HEK293 (cell line): ENCODE results near the gene POR.

Experiments
- CTCF ChIA-PET: fragments of 350-600 bp; formaldehyde crosslinking; extraction: SDS; loops from one replicate; lab custom pipeline; 2021; ENCODE audit warnings: antibody characterized with exemption; lab: Yijun Ruan, JAX
- POLR2A ChIA-PET: fragments of 300-600 bp; formaldehyde crosslinking; extraction: SDS; loops from one replicate; lab custom pipeline; 2020; ENCODE audit warnings: antibody characterized with exemption, inconsistent platforms; lab: Yijun Ruan, JAX
- H3K27ac ChIP-seq: fragments of 200-500 bp; sonication (Bioruptor generic); 2 replicates; pipeline ENCODE4 v1.5.1; 2014; ENCODE audit warnings: low read depth, low read length, control low read depth, inconsistent platforms; ENCODE audit errors: extremely low read depth
- H3K36me3 ChIP-seq, 2 experiments: fragments of 200-500 bp in 1 of 2; sonication (Bioruptor generic) in 1 of 2; 1 replicate in 1 of 2; 2 replicates in 1 of 2; pipeline ENCODE4 v1.5.1; 2014 to 2017; ENCODE audit warnings: inconsistent platforms in 2 of 2, low read length in 2 of 2; ENCODE audit not compliant: control insufficient read depth in 2 of 2, insufficient read depth in 1 of 2
- H3K4me1 ChIP-seq: fragments of 200-500 bp; sonication (Bioruptor generic); 2 replicates; pipeline ENCODE4 v1.5.1; 2014; ENCODE audit warnings: mild to moderate bottlenecking, low read length, inconsistent platforms; ENCODE audit not compliant: control insufficient read depth, insufficient read depth
- H3K4me3 ChIP-seq: 2 replicates; pipeline ENCODE4 v1.5.1; 2011; ENCODE audit warnings: low read depth, mild to moderate bottlenecking, control low read depth, low read length, moderate library complexity
- H3K9me3 ChIP-seq: fragments of 200-500 bp; sonication (Bioruptor generic); 2 replicates; pipeline ENCODE4 v1.5.1; 2014; ENCODE audit warnings: low read depth, low read length, inconsistent platforms; ENCODE audit not compliant: control insufficient read depth, insufficient read depth
- HOXA7 ChIP-seq: sonication (generic); formaldehyde crosslinking; IDR thresholded peaks from 2 replicates; pipeline ENCODE4 v1.8.1; 2022; ENCODE audit warnings: missing genetic modification reagents, borderline replicate concordance
- HOXC10 ChIP-seq: sonication (generic); formaldehyde crosslinking; IDR thresholded peaks from 2 replicates; pipeline ENCODE4 v1.8.1; 2023; ENCODE audit warnings: mild to moderate bottlenecking, missing genetic modification reagents
- ZBTB1 ChIP-seq: fragments of 450-650 bp; formaldehyde crosslinking; IDR thresholded peaks from 2 replicates; pipeline ENCODE4 v1.5.1; 2016; ENCODE audit warnings: missing biosample characterization, missing genetic modification characterization
- ZIC2 ChIP-seq: fragments of 450-650 bp; formaldehyde crosslinking; IDR thresholded peaks from 2 replicates; pipeline ENCODE4 v1.5.1; 2016; ENCODE audit warnings: missing biosample characterization, missing genetic modification characterization
- ZNF211 ChIP-seq: fragments of 450-650 bp; formaldehyde crosslinking; IDR thresholded peaks from 2 replicates; pipeline ENCODE4 v1.5.1; 2016; ENCODE audit warnings: low read depth, missing biosample characterization, missing genetic modification characterization
- ZNF214 ChIP-seq: fragments of 450-650 bp; formaldehyde crosslinking; IDR thresholded peaks from 2 replicates; pipeline ENCODE4 v1.5.1; 2017; ENCODE audit warnings: missing biosample characterization, mild to moderate bottlenecking, missing genetic modification characterization, borderline replicate concordance
- ZNF221 ChIP-seq: fragments of 450-650 bp; formaldehyde crosslinking; IDR thresholded peaks from 2 replicates; pipeline ENCODE4 v1.5.1; 2017; ENCODE audit warnings: missing biosample characterization, missing genetic modification characterization, borderline replicate concordance
- ZNF335 ChIP-seq: fragments of 450-650 bp; formaldehyde crosslinking; conservative IDR thresholded peaks from 2 replicates; pipeline ENCODE4 v1.5.1; 2016; ENCODE audit warnings: missing biosample characterization, missing genetic modification characterization
- ZNF677 ChIP-seq: fragments of 450-650 bp; IDR thresholded peaks from 2 replicates; pipeline ENCODE4 v1.5.0; 2018; ENCODE audit warnings: missing biosample characterization, mild to moderate bottlenecking, missing genetic modification characterization, moderate library complexity
- ZNF837 ChIP-seq: fragments of 450-650 bp; formaldehyde crosslinking; IDR thresholded peaks from 2 replicates; pipeline ENCODE4 v1.5.1; 2016; ENCODE audit warnings: missing biosample characterization, missing genetic modification characterization
- TF ChIP-seq, protein P1 (sequence below): fragments of 450-650 bp; formaldehyde crosslinking; IDR thresholded peaks from 2 replicates; pipeline ENCODE4 v1.5.1; 2016; ENCODE audit warnings: missing biosample characterization, missing genetic modification characterization
- TF ChIP-seq, protein P2 (sequence below): fragments of 450-650 bp; IDR thresholded peaks from 2 replicates; pipeline ENCODE4 v1.5.1; 2018; ENCODE audit warnings: missing biosample characterization, missing genetic modification characterization
- TF ChIP-seq, protein P3 (sequence below): fragments of 450-650 bp; formaldehyde crosslinking; IDR thresholded peaks from 2 replicates; pipeline ENCODE4 v1.5.1; 2016; ENCODE audit warnings: missing biosample characterization, missing genetic modification characterization

The POR gene

DNA sequence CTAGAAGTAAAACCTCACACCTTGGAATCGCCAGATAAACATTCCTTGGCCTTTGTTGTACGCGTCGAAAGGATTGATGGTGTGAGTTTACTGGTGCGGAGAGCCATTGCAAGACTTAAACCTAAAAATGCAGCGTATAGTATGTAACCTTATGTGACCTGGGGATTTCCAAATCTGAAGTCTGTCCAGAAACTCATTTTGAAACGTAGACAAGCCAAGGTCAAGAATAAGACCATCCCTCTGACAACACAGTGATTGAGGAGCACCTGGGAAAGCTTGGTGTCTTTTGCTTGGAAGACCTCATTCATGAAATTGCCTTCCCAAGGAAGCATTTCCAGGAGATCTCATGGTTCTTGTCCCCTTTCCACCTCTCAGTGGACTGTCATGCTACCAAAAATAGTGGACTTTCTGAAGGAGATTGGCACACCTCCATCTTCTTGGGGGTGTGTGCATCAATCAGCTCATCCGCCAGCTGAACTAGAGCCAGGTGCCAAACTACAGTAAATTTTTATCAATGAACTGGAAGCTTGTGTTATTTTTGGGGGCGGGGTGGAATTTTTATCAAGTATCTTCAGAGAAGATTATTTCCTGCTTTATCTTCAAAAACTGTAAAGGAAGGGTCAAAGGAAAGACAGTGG, 8.1 kb downstream of the POR start:
- H3K9me3 ChIP-seq: no peaks in the 10 kb centered on the region
- ChIA-PET POLR2A (interaction anchor here (0.6 kb wide), 1 partner anchor 15 kb away, joined by 3 read pairs; no protein-coding TSS in a partner anchor), CTCF (no interaction called here)
- H3K27ac ChIP-seq: no peak overlapping the region
- no peaks in the 10 kb centered on the region for H3K36me3 ChIP-seq
- TF ChIP-seq ZIC2 (tag by site-specific recombination): no peak
- no peak for TF ChIP-seq HOXC10
- no peak for TF ChIP-seq ZNF214 (tag by site-specific recombination)
- H3K4me1 ChIP-seq: no peaks in the 10 kb centered on the region
- no peak overlapping the region for H3K4me3 ChIP-seq

DNA sequence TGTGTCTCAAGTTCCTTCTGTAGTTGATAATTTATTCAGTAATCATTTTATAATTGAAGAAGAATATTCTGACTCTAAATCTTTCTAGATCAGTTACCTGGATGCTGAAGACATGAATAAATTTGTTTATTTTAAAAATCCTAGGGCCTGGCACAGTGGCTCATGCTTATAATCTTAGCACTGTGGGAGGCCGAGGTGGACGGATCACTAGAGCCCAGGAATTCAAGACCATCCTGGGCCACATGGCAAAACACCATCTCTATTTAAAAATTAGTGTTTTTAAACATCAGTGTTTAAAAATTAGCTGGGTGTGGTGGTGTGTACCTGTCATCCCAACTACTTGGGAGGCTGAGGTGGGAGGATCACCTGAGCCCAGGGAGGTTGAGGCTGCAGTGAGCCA, 9.3 kb downstream of the POR start:
- TF ChIP-seq ZBTB1 (tag by site-specific recombination): no peak
- TF ChIP-seq ZNF677 (tag by site-specific recombination): no peak
- TF ChIP-seq, protein P1, sequence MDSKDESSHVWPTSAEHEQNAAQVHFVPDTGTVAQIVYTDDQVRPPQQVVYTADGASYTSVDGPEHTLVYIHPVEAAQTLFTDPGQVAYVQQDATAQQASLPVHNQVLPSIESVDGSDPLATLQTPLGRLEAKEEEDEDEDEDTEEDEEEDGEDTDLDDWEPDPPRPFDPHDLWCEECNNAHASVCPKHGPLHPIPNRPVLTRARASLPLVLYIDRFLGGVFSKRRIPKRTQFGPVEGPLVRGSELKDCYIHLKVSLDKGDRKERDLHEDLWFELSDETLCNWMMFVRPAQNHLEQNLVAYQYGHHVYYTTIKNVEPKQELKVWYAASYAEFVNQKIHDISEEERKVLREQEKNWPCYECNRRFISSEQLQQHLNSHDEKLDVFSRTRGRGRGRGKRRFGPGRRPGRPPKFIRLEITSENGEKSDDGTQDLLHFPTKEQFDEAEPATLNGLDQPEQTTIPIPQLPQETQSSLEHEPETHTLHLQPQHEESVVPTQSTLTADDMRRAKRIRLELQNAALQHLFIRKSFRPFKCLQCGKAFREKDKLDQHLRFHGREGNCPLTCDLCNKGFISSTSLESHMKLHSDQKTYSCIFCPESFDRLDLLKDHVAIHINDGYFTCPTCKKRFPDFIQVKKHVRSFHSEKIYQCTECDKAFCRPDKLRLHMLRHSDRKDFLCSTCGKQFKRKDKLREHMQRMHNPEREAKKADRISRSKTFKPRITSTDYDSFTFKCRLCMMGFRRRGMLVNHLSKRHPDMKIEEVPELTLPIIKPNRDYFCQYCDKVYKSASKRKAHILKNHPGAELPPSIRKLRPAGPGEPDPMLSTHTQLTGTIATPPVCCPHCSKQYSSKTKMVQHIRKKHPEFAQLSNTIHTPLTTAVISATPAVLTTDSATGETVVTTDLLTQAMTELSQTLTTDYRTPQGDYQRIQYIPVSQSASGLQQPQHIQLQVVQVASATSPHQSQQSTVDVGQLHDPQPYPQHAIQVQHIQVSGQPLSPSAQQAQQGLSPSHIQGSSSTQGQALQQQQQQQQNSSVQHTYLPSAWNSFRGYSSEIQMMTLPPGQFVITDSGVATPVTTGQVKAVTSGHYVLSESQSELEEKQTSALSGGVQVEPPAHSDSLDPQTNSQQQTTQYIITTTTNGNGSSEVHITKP: no peak
- no peak for TF ChIP-seq ZNF211
- TF ChIP-seq, protein P2, sequence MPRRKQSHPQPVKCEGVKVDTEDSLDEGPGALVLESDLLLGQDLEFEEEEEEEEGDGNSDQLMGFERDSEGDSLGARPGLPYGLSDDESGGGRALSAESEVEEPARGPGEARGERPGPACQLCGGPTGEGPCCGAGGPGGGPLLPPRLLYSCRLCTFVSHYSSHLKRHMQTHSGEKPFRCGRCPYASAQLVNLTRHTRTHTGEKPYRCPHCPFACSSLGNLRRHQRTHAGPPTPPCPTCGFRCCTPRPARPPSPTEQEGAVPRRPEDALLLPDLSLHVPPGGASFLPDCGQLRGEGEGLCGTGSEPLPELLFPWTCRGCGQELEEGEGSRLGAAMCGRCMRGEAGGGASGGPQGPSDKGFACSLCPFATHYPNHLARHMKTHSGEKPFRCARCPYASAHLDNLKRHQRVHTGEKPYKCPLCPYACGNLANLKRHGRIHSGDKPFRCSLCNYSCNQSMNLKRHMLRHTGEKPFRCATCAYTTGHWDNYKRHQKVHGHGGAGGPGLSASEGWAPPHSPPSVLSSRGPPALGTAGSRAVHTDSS: no peak
- no peak for TF ChIP-seq HOXC10
- no peak for TF ChIP-seq ZNF837 (tag by site-specific recombination)
- TF ChIP-seq ZNF221 (tag by site-specific recombination): no peak
- no peak for TF ChIP-seq HOXA7
- TF ChIP-seq, protein P3, sequence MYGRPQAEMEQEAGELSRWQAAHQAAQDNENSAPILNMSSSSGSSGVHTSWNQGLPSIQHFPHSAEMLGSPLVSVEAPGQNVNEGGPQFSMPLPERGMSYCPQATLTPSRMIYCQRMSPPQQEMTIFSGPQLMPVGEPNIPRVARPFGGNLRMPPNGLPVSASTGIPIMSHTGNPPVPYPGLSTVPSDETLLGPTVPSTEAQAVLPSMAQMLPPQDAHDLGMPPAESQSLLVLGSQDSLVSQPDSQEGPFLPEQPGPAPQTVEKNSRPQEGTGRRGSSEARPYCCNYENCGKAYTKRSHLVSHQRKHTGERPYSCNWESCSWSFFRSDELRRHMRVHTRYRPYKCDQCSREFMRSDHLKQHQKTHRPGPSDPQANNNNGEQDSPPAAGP (tag by site-specific recombination): no peak
- CTCF ChIA-PET: no interaction called here
- POLR2A ChIA-PET: no interaction called here
- Histone ChIP-seq H3K36me3 (no peaks in the 10 kb centered on the region), H3K4me3 (no peak overlapping the region), H3K27ac (no peak overlapping the region), H3K9me3 (no peaks in the 10 kb centered on the region), H3K4me1 (no peaks in the 10 kb centered on the region)

DNA sequence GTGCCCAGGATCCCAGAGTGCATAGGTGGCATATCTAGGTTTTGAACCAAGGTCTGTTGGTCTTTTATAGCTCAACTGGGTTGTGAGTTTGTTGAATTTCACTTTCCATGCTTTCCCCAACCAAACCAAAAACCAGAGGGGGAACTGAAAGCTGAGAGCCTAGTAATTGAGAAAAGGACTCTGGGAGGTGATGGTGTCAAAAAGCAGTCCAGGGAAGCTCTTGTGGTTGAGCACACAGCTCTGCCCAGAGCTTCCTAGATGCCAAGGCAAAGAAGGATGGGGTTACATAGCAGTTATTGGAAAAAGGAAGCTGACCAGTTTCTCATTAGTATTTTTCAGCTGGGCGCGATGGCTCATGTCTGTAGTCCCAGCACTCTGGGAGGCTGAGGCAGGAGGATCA, 9.9 kb downstream of the POR start:
- no peaks in the 10 kb centered on the region for H3K4me1 ChIP-seq
- H3K4me3 ChIP-seq: no peak overlapping the region
- no peaks in the 10 kb centered on the region for H3K36me3 ChIP-seq
- H3K9me3 ChIP-seq: no peaks in the 10 kb centered on the region
- no peak for TF ChIP-seq ZNF335
- CTCF ChIA-PET: interaction anchor here (0.6 to 1.1 kb wide), 2 partner anchors 96 to 253 kb away, joined by 3 to 4 read pairs; no protein-coding TSS in a partner anchor
- POLR2A ChIA-PET: interaction anchor here (1.0 kb wide), 1 partner anchor 10 kb away, joined by 5 read pairs; the partner anchor contains the start of gene POR
- no peak overlapping the region for H3K27ac ChIP-seq
